K562 (cell line): Measurements from ENCODE around the gene CKAP5. TPM values are rescaled to one million over a fixed set of nuclear protein-coding genes. Genes with fewer than 3 reads are reported as not detected.

Source experiments
- ATAC-seq: fragments of 200-7000 bp; cut with Tn5 transposase; 3 replicates; pipeline ENCODE4 v1.9.1; 2020; ENCODE audit warnings: moderate library complexity
- BruUV-seq: library from RNA; stranded (reverse); fragments of 400-500 nt; replicated peaks from 2 replicates; lab custom pipeline; 2021; lab: Mats Ljungman, UMichigan
- CTCF ChIA-PET: fragments of 300-600 bp; formaldehyde crosslinking; extraction: SDS; loops from one replicate; lab custom pipeline; 2021; ENCODE audit warnings: low intra/inter-chr PET ratio; lab: Yijun Ruan, JAX
- POLR2A ChIA-PET: fragments of 300-600, 350-650 bp; sonication (Branson Sonifier 250); formaldehyde crosslinking; extraction: SDS; loops from one replicate; lab custom pipeline; 2021; ENCODE audit warnings: antibody characterized with exemption, inconsistent platforms; lab: Yijun Ruan, JAX
- DNase-seq, 4 experiments: peaks; one replicate each; pipeline versions ENCODE4 v3.0.0 to v3.0.0-alpha.2; 2011 to 2018; ENCODE audit warnings: low spot score in 3 of 4, mixed read lengths in 3 of 4; ENCODE audit errors: extremely low read depth in 1 of 4
- FAIRE-seq: peaks from 2 replicates; lab custom pipeline; 2011; peaks lifted over from hg19 to GRCh38; lab: Jason Lieb, UNC
- H2AFZ ChIP-seq: 2 replicates; pipeline ENCODE4 v1.6.0; 2011; ENCODE audit warnings: low read depth, low read length, control low read depth, inconsistent platforms
- H3K27ac ChIP-seq: fragments of 200-600 bp; 3 replicates; pipeline ENCODE4 v1.8.0; 2011; ENCODE audit warnings: low read depth, mild to moderate bottlenecking, control low read depth, inconsistent platforms, low read length, moderate library complexity, mixed read lengths; ENCODE audit errors: extremely low read depth
- H3K27me3 ChIP-seq, 2 experiments: fragments of 300-600 bp in 1 of 2; 2 replicates in 1 of 2; 3 replicates in 1 of 2; pipeline versions ENCODE4 v1.6.0 to v1.8.0; 2011; ENCODE audit warnings: inconsistent platforms in 2 of 2, low read length in 2 of 2, mild to moderate bottlenecking in 1 of 2, mixed read lengths in 1 of 2, moderate library complexity in 1 of 2; ENCODE audit not compliant: control insufficient read depth in 2 of 2, insufficient read depth in 2 of 2
- H3K36me3 ChIP-seq: fragments of 300-600 bp; 3 replicates; pipeline ENCODE4 v1.8.0; 2011; ENCODE audit warnings: mild to moderate bottlenecking, low read length, inconsistent platforms; ENCODE audit not compliant: control insufficient read depth, insufficient read depth
- H3K4me1 ChIP-seq, 2 experiments: fragments of 200-600 bp in 1 of 2; replicated peaks in 1 of 2; 2 replicates in 1 of 2; 3 replicates in 1 of 2; pipeline versions ENCODE4 v1.5.1 to v1.8.0; 2011; ENCODE audit warnings: inconsistent platforms in 2 of 2, low read length in 2 of 2, mild to moderate bottlenecking in 1 of 2, mixed read lengths in 1 of 2, moderate library complexity in 1 of 2; ENCODE audit not compliant: control insufficient read depth in 2 of 2, insufficient read depth in 2 of 2
- H3K4me2 ChIP-seq: 2 replicates; pipeline ENCODE4 v1.6.1; 2011; ENCODE audit warnings: low read length, control low read depth, inconsistent platforms, mixed read lengths; ENCODE audit not compliant: insufficient read depth
- H3K4me3 ChIP-seq: fragments of 200-600 bp; sonication (generic), shearing (Covaris generic); 2 replicates; pipeline ENCODE4 v1.5.1; 2016; ENCODE audit warnings: control low read depth, inconsistent platforms
- H3K79me2 ChIP-seq: fragments of 200-600 bp; 3 replicates; pipeline ENCODE4 v1.8.0; 2011; ENCODE audit warnings: low read length, inconsistent platforms; ENCODE audit not compliant: control insufficient read depth, insufficient read depth
- H3K9ac ChIP-seq, 2 experiments: 2 replicates each; pipeline versions ENCODE4 v1.6.0 to v1.6.1; 2011; ENCODE audit warnings: low read depth in 2 of 2, low read length in 2 of 2, control low read depth in 1 of 2, inconsistent platforms in 1 of 2, mild to moderate bottlenecking in 1 of 2, mixed read lengths in 1 of 2; ENCODE audit not compliant: insufficient read depth in 1 of 2
- H3K9me1 ChIP-seq: one replicate; pipeline ENCODE4 v1.6.0; 2011; ENCODE audit warnings: inconsistent platforms, mild to moderate bottlenecking, low read length, moderate library complexity; ENCODE audit not compliant: control insufficient read depth, insufficient read depth
- H3K9me3 ChIP-seq: replicated peaks from 2 replicates; pipeline ENCODE4 v1.5.1; 2011; ENCODE audit warnings: low read depth, low read length, inconsistent platforms; ENCODE audit not compliant: control insufficient read depth, insufficient read depth
- H4K20me1 ChIP-seq: replicated peaks from 2 replicates; pipeline ENCODE4 v1.6.1; 2011; ENCODE audit warnings: low read length, inconsistent platforms, mixed read lengths; ENCODE audit not compliant: control insufficient read depth, insufficient read depth
- BDP1 ChIP-seq: IDR thresholded peaks from 3 replicates; pipeline ENCODE4 v1.6.1; 2011; ENCODE audit not compliant: insufficient read length, insufficient read depth
- FOXJ3 ChIP-seq: sonication (generic); formaldehyde crosslinking; IDR thresholded peaks from 2 replicates; pipeline ENCODE4 v1.4.0; 2020; ENCODE audit warnings: mild to moderate bottlenecking, missing genetic modification reagents
- HNRNPK ChIP-seq: fragments of 200-400 bp; formaldehyde crosslinking; IDR thresholded peaks from one replicate; pipeline ENCODE4 v1.6.1; 2018; ENCODE audit warnings: mild to moderate bottlenecking, low read depth, low read length; ENCODE audit not compliant: poor library complexity, severe bottlenecking
- KLF10 ChIP-seq: fragments of 250-450 bp; sonication (Bioruptor Pico); IDR thresholded peaks from 2 replicates; pipeline ENCODE4 v1.6.1; 2021; ENCODE audit warnings: matching md5 sums
- KLF16 ChIP-seq: IDR thresholded peaks from 2 replicates; pipeline ENCODE4 v1.6.1; 2016; ENCODE audit warnings: antibody characterized with exemption
- MCM5 ChIP-seq: fragments of 450-650 bp; IDR thresholded peaks from 2 replicates; pipeline ENCODE4 v1.6.1; 2016; ENCODE audit warnings: low read depth
- NFATC3 ChIP-seq: fragments of 450-650 bp; IDR thresholded peaks from 2 replicates; pipeline ENCODE4 v1.6.1; 2017; ENCODE audit warnings: mild to moderate bottlenecking
- PRMT5 ChIP-seq: sonication (generic); formaldehyde crosslinking; IDR thresholded peaks from 2 replicates; pipeline ENCODE4 v1.5.0; 2020; ENCODE audit warnings: missing genetic modification reagents
- SETDB1 ChIP-seq: IDR thresholded peaks from one replicate; pipeline ENCODE4 v1.6.1; 2012; ENCODE audit warnings: low read length, control low read depth, inconsistent platforms
- in situ Hi-C: fragments of 300-500 bp; cut with MboI; formaldehyde crosslinking; loops from 4 replicates; pipeline ENCODE4 v1.15.0; 2018; ENCODE audit warnings: inconsistent platforms, mixed read lengths
- intact Hi-C: fragments of 100-400 bp; cut with micrococcal nuclease; formaldehyde crosslinking; loops from 2 replicates; pipeline ENCODE4 v1.14.2; 2022
- polyA plus RNA-seq, 8 experiments: library from polyadenylated mRNA; depleted of rRNA in 4 of 8; stranded (reverse) in 5 of 8; unstranded in 3 of 8; fragments of >200 nt; fragmentation: Nextera tagmentation in 2 of 8; fragmentation: Illumina TruSeq in 1 of 8; extraction: Ambion mirVana in 2 of 8; extraction: Trizol in 1 of 8; gene quantifications; 2 replicates each; pipeline versions ENCODE4 v1.2.1 to v1.2.3, GENCODE V29; 2011 to 2014; ENCODE audit warnings: inconsistent platforms in 1 of 8, missing spikeins in 1 of 8
- total RNA-seq, 7 experiments: library from RNA; depleted of rRNA in 6 of 7; stranded (reverse); fragments of >200 nt in 6 of 7; fragmentation: Illumina TruSeq in 2 of 7; extraction: Trizol in 2 of 7; gene quantifications; 2 replicates each; pipeline versions ENCODE4 v1.2.1 to v1.2.3, GENCODE V29; 2011 to 2021; ENCODE audit warnings: low replicate concordance in 1 of 7
- TF ChIP-seq, protein P1 (sequence below): fragments of 250-450 bp; sonication (Bioruptor Pico); IDR thresholded peaks from 2 replicates; pipeline ENCODE4 v1.5.0; 2020; ENCODE audit warnings: mild to moderate bottlenecking
- TF ChIP-seq, protein P2 (sequence below): fragments of 250-450 bp; sonication (Bioruptor Pico); IDR thresholded peaks from 2 replicates; pipeline ENCODE4 v1.5.0; 2020; ENCODE audit warnings: mild to moderate bottlenecking, borderline replicate concordance
- TF ChIP-seq, protein P3 (sequence below): sonication (generic); formaldehyde crosslinking; IDR thresholded peaks from 2 replicates; pipeline ENCODE4 v1.8.1; 2023; ENCODE audit warnings: mild to moderate bottlenecking, missing genetic modification reagents

The CKAP5 gene
- total and polyA plus RNA-seq, 9 of the 15 experiments (the other 6 are each of a cell fraction or from before 2014, with no cell fraction given), result 60.1 to 239 (median 139) TPM

DNA sequence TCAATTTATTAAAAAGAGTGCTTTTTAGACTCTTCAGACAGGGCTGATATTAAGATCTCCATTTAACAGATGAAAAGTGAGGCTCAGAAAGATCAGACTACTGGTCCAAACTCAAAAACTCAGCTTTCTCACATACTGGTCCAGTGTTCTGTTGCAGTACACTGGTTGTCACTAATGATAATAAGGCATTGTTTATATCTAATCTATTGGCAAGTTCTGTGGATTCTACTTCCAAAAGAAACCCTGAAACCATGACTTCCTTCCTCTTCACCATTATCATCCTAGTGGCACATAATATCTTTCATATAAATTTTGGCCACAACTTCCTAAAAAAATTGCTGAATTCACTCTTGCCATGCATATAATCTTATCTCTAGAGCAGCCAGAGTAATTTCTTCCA is 90.1 kb downstream of the CKAP5 start:
- Histone ChIP-seq H3K36me3 (peaks cover 90% of the 10 kb centered on the region), H3K4me2 (no peak overlapping the region)

More for the DNA sequence above, 90.1 kb downstream of the CKAP5 start:
- no peaks in the 10 kb centered on the region for H3K4me1 ChIP-seq
- H3K79me2 ChIP-seq, result no peaks in the 10 kb centered on the region
- no peaks in the 10 kb centered on the region for H3K9me1 ChIP-seq
- H4K20me1 ChIP-seq, result no peaks in the 10 kb centered on the region
- intact Hi-C loops (loop anchor here (5.0 kb wide), 1 partner anchor 36 kb away; no protein-coding TSS in a partner anchor), in situ Hi-C loops (no loop called here)
- FAIRE-seq, result no peak
- H3K9me3 ChIP-seq, result no peaks in the 10 kb centered on the region
- BruUV-seq, result no TSS peak
- H2AFZ ChIP-seq, result no peak overlapping the region
- H3K27me3 ChIP-seq, result no peaks in the 10 kb centered on the region
- no peak for ATAC-seq
- ChIA-PET POLR2A (interaction anchor here (1.1 kb wide), 1 partner anchor 19 kb away, joined by 3 read pairs; no protein-coding TSS in a partner anchor), CTCF (no interaction called here)
- no peak overlapping the region for H3K9ac ChIP-seq
- no peak for DNase-seq
- no peak overlapping the region for H3K4me3 ChIP-seq
- TF ChIP-seq KLF10 (CRISPR knock-in tag), result no peak
- TF ChIP-seq SETDB1, result no peak
- TF ChIP-seq, protein P1, sequence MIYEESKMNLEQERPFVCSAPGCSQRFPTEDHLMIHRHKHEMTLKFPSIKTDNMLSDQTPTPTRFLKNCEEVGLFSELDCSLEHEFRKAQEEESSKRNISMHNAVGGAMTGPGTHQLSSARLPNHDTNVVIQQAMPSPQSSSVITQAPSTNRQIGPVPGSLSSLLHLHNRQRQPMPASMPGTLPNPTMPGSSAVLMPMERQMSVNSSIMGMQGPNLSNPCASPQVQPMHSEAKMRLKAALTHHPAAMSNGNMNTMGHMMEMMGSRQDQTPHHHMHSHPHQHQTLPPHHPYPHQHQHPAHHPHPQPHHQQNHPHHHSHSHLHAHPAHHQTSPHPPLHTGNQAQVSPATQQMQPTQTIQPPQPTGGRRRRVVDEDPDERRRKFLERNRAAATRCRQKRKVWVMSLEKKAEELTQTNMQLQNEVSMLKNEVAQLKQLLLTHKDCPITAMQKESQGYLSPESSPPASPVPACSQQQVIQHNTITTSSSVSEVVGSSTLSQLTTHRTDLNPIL, result no peak
- no peak for TF ChIP-seq FOXJ3 (CRISPR knock-in tag)
- no peak for TF ChIP-seq BDP1
- TF ChIP-seq MCM5, result no peak
- TF ChIP-seq, protein P2, sequence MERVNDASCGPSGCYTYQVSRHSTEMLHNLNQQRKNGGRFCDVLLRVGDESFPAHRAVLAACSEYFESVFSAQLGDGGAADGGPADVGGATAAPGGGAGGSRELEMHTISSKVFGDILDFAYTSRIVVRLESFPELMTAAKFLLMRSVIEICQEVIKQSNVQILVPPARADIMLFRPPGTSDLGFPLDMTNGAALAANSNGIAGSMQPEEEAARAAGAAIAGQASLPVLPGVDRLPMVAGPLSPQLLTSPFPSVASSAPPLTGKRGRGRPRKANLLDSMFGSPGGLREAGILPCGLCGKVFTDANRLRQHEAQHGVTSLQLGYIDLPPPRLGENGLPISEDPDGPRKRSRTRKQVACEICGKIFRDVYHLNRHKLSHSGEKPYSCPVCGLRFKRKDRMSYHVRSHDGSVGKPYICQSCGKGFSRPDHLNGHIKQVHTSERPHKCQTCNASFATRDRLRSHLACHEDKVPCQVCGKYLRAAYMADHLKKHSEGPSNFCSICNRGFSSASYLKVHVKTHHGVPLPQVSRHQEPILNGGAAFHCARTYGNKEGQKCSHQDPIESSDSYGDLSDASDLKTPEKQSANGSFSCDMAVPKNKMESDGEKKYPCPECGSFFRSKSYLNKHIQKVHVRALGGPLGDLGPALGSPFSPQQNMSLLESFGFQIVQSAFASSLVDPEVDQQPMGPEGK, result no peak
- TF ChIP-seq, protein P3, sequence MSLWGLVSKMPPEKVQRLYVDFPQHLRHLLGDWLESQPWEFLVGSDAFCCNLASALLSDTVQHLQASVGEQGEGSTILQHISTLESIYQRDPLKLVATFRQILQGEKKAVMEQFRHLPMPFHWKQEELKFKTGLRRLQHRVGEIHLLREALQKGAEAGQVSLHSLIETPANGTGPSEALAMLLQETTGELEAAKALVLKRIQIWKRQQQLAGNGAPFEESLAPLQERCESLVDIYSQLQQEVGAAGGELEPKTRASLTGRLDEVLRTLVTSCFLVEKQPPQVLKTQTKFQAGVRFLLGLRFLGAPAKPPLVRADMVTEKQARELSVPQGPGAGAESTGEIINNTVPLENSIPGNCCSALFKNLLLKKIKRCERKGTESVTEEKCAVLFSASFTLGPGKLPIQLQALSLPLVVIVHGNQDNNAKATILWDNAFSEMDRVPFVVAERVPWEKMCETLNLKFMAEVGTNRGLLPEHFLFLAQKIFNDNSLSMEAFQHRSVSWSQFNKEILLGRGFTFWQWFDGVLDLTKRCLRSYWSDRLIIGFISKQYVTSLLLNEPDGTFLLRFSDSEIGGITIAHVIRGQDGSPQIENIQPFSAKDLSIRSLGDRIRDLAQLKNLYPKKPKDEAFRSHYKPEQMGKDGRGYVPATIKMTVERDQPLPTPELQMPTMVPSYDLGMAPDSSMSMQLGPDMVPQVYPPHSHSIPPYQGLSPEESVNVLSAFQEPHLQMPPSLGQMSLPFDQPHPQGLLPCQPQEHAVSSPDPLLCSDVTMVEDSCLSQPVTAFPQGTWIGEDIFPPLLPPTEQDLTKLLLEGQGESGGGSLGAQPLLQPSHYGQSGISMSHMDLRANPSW (CRISPR knock-in tag), result no peak
- TF ChIP-seq NFATC3, result no peak
- TF ChIP-seq KLF16, result no peak
- TF ChIP-seq HNRNPK, result no peak
- no peak for TF ChIP-seq PRMT5 (CRISPR knock-in tag)
- TF ChIP-seq, all 486 proteins: peak for 0
- H3K27ac ChIP-seq, result no peak overlapping the region
